HL-60 (cell line): ENCODE data around the gene LANCL2.
"Not testable (repeated sequence)": the region's sequence is repeated elsewhere in the genome, so short reads cannot be mapped to it uniquely, and the experiment has no call there.

ENCODE experiments used
- TF ChIP-seq, protein P1 (sequence below): IDR thresholded peaks from one replicate; pipeline ENCODE4 v1.5.1; 2011; ENCODE audit warnings: low read length, control low read depth, inconsistent platforms; ENCODE audit not compliant: insufficient read depth
- TF ChIP-seq, protein P2 (sequence below): IDR thresholded peaks from 2 replicates; pipeline ENCODE4 v1.6.1; 2012; ENCODE audit warnings: low read depth; ENCODE audit not compliant: insufficient replicate concordance

GRCh38 chr7:55471594-55471993 is 106.5 kb downstream of the LANCL2 start:
- TF ChIP-seq, protein P1, sequence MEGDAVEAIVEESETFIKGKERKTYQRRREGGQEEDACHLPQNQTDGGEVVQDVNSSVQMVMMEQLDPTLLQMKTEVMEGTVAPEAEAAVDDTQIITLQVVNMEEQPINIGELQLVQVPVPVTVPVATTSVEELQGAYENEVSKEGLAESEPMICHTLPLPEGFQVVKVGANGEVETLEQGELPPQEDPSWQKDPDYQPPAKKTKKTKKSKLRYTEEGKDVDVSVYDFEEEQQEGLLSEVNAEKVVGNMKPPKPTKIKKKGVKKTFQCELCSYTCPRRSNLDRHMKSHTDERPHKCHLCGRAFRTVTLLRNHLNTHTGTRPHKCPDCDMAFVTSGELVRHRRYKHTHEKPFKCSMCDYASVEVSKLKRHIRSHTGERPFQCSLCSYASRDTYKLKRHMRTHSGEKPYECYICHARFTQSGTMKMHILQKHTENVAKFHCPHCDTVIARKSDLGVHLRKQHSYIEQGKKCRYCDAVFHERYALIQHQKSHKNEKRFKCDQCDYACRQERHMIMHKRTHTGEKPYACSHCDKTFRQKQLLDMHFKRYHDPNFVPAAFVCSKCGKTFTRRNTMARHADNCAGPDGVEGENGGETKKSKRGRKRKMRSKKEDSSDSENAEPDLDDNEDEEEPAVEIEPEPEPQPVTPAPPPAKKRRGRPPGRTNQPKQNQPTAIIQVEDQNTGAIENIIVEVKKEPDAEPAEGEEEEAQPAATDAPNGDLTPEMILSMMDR: not testable (repeated sequence)
- TF ChIP-seq, protein P2, sequence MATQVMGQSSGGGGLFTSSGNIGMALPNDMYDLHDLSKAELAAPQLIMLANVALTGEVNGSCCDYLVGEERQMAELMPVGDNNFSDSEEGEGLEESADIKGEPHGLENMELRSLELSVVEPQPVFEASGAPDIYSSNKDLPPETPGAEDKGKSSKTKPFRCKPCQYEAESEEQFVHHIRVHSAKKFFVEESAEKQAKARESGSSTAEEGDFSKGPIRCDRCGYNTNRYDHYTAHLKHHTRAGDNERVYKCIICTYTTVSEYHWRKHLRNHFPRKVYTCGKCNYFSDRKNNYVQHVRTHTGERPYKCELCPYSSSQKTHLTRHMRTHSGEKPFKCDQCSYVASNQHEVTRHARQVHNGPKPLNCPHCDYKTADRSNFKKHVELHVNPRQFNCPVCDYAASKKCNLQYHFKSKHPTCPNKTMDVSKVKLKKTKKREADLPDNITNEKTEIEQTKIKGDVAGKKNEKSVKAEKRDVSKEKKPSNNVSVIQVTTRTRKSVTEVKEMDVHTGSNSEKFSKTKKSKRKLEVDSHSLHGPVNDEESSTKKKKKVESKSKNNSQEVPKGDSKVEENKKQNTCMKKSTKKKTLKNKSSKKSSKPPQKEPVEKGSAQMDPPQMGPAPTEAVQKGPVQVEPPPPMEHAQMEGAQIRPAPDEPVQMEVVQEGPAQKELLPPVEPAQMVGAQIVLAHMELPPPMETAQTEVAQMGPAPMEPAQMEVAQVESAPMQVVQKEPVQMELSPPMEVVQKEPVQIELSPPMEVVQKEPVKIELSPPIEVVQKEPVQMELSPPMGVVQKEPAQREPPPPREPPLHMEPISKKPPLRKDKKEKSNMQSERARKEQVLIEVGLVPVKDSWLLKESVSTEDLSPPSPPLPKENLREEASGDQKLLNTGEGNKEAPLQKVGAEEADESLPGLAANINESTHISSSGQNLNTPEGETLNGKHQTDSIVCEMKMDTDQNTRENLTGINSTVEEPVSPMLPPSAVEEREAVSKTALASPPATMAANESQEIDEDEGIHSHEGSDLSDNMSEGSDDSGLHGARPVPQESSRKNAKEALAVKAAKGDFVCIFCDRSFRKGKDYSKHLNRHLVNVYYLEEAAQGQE: not testable (repeated sequence)
